ENCODE measurements around the gene AHCYL2.
A peak's percentile ranks its signal among the peaks of the same experiment; 100 is the strongest.
"Not testable (repeated sequence)": the region's sequence is repeated elsewhere in the genome, so short reads cannot be mapped to it uniquely, and the experiment has no call there.

Gene AHCYL2

GRCh38 chr7:129351320-129351719, 126.5 kb downstream of the AHCYL2 start:
- DNase-seq (ENCODE audit: low read depth, low spot score), result no peak

- DNase-seq (ENCODE audit: low read depth, low spot score), result not testable (repeated sequence)
Observed at GRCh38 chr7:129353104-129353503, 128.3 kb downstream of the AHCYL2 start.

- DNase-seq (ENCODE audit: low read depth, low spot score), result no peak
Observed at GRCh38 chr7:129354428-129355157, 129.8 kb downstream of the AHCYL2 start.

- DNase-seq (ENCODE audit: low read depth, low spot score), result no peak
Observed at GRCh38 chr7:129356176-129356575, 131.3 kb downstream of the AHCYL2 start.

GRCh38 chr7:129359176-129359575, 134.3 kb downstream of the AHCYL2 start:
- DNase-seq (ENCODE audit: low read depth, low spot score), result no peak

- DNase-seq (ENCODE audit: low read depth, low spot score), result no peak
Observed at GRCh38 chr7:129359638-129360037, 134.8 kb downstream of the AHCYL2 start.

GRCh38 chr7:129361771-129362170, 136.9 kb downstream of the AHCYL2 start:
- no peak for DNase-seq (ENCODE audit: low read depth, low spot score)

GRCh38 chr7:129362496-129362895, 137.7 kb downstream of the AHCYL2 start:
- DNase-seq (ENCODE audit: low read depth, low spot score), result no peak

- DNase-seq (ENCODE audit: low read depth, low spot score), result no peak
Observed at GRCh38 chr7:129367349-129367699, 142.5 kb downstream of the AHCYL2 start.

GRCh38 chr7:129367700-129368388, 143.0 kb downstream of the AHCYL2 start:
- DNase-seq (ENCODE audit: low read depth, low spot score), result peak; percentile 42

- DNase-seq (ENCODE audit: low read depth, low spot score), result no peak
Observed at GRCh38 chr7:129368389-129368986, 143.7 kb downstream of the AHCYL2 start.

GRCh38 chr7:129369447-129369846, 144.6 kb downstream of the AHCYL2 start:
- not testable (repeated sequence) for DNase-seq (ENCODE audit: low read depth, low spot score)

- no peak for DNase-seq (ENCODE audit: low read depth, low spot score)
Observed at GRCh38 chr7:129370812-129371211, 146.0 kb downstream of the AHCYL2 start.

GRCh38 chr7:129371487-129371886, 146.7 kb downstream of the AHCYL2 start:
- no peak for DNase-seq (ENCODE audit: low read depth, low spot score)

GRCh38 chr7:129373651-129374428, 149.0 kb downstream of the AHCYL2 start:
- no peak for DNase-seq (ENCODE audit: low read depth, low spot score)

- no peak for DNase-seq (ENCODE audit: low read depth, low spot score)
Observed at GRCh38 chr7:129375141-129375938, 150.5 kb downstream of the AHCYL2 start.

- no peak for DNase-seq (ENCODE audit: low read depth, low spot score)
Observed at GRCh38 chr7:129376076-129376777, 151.4 kb downstream of the AHCYL2 start.

GRCh38 chr7:129376778-129377700, 152.2 kb downstream of the AHCYL2 start:
- DNase-seq (ENCODE audit: low read depth, low spot score), result no peak

- DNase-seq (ENCODE audit: low read depth, low spot score), result no peak
Observed at GRCh38 chr7:129381710-129382484, 157.1 kb downstream of the AHCYL2 start.

Data from iPS DF 19.7 (cell line).